Ascending aorta (tissue), 2 donors: ENCODE data around the gene PRKRA. TPM values are rescaled to one million over a fixed set of nuclear protein-coding genes. Genes with fewer than 3 reads are reported as not detected.
"Not testable (repeated sequence)": the region's sequence is repeated elsewhere in the genome, so short reads cannot be mapped to it uniquely, and the experiment has no call there.

Source experiments
- DNase-seq, 2 donors: peaks; one replicate each; pipeline ENCODE4 v3.0.0-alpha.2; 2019; ENCODE audit warnings: low spot score in 2 of 2
- H3K27ac ChIP-seq, 2 donors: fragments of 200-600 bp; sonication (generic); one replicate each; pipeline ENCODE4 v1.5.1; 2016 to 2017; ENCODE audit warnings: mild to moderate bottlenecking in 1 of 2
- H3K27me3 ChIP-seq: fragments of 200-600 bp; sonication (generic); one replicate; pipeline ENCODE4 v1.5.1; 2017
- H3K36me3 ChIP-seq, 2 donors: fragments of 200-600 bp; sonication (generic); one replicate each; pipeline ENCODE4 v1.5.1; 2016
- H3K4me1 ChIP-seq, 2 donors: fragments of 200-600 bp; sonication (generic); one replicate each; pipeline ENCODE4 v1.5.1; 2016 to 2017; ENCODE audit warnings: mild to moderate bottlenecking in 1 of 2
- H3K4me3 ChIP-seq, 2 donors: fragments of 200-600 bp; sonication (generic); one replicate each; pipeline ENCODE4 v1.5.1; 2016 to 2017; ENCODE audit warnings: mild to moderate bottlenecking in 1 of 2
- H3K9me3 ChIP-seq, 2 donors: fragments of 200-600 bp; sonication (generic); one replicate each; pipeline ENCODE4 v1.5.1; 2016
- intact Hi-C: fragments of 100-400 bp; cut with DNase I; formaldehyde crosslinking; loops from one replicate; pipeline ENCODE4 v1.15.1; 2023
- total RNA-seq: library from RNA; depleted of rRNA; stranded (reverse); fragments of >200 nt; gene quantifications from one replicate; pipeline ENCODE4 v1.1.0, GENCODE V29; 2016
- TF ChIP-seq, protein P1 (sequence below), 3 experiments: fragments of 200-600 bp in 2 of 3; fragments of 450-650 bp in 1 of 3; sonication (generic) in 2 of 3; IDR thresholded peaks; one replicate each; pipeline ENCODE4 v1.5.1; 2016 to 2019; ENCODE audit warnings: antibody characterized with exemption in 3 of 3, mild to moderate bottlenecking in 1 of 3, moderate library complexity in 1 of 3

PRKRA gene
- total RNA-seq, 1 donor from 2014 or later = 75.5 TPM

- Histone ChIP-seq H3K27ac (peak overlapping the region; percentile 96 to 97), H3K27me3 (no peaks in the 10 kb centered on the region), H3K36me3 (no peaks in the 10 kb centered on the region), H3K4me1 (no peaks in the 10 kb centered on the region), H3K9me3 (no peaks in the 10 kb centered on the region), H3K4me3 (peak overlapping the region; percentile 79)
- intact Hi-C loops = loop anchor here (1.0 to 5.0 kb wide), 6 partner anchors 16 to 301 kb away; partner anchors contain the start of genes OSBPL6, PJVK, PLEKHA3 and PRKRA
- TF ChIP-seq, protein P1, sequence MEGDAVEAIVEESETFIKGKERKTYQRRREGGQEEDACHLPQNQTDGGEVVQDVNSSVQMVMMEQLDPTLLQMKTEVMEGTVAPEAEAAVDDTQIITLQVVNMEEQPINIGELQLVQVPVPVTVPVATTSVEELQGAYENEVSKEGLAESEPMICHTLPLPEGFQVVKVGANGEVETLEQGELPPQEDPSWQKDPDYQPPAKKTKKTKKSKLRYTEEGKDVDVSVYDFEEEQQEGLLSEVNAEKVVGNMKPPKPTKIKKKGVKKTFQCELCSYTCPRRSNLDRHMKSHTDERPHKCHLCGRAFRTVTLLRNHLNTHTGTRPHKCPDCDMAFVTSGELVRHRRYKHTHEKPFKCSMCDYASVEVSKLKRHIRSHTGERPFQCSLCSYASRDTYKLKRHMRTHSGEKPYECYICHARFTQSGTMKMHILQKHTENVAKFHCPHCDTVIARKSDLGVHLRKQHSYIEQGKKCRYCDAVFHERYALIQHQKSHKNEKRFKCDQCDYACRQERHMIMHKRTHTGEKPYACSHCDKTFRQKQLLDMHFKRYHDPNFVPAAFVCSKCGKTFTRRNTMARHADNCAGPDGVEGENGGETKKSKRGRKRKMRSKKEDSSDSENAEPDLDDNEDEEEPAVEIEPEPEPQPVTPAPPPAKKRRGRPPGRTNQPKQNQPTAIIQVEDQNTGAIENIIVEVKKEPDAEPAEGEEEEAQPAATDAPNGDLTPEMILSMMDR (IDR thresholded peaks at IDR 0.05) = no peak
- peak; percentile 31 to 89 for DNase-seq
These were observed 37.3 kb downstream of the PRKRA start for GRCh38 chr2:178413472-178414265.

GRCh38 chr2:178412453-178412852 is 38.5 kb downstream of the PRKRA start:
- intact Hi-C loops = loop anchor here (5.0 kb wide), 2 partner anchors 280 to 300 kb away; partner anchors contain the start of gene RBM45
- H3K27ac ChIP-seq, DNase-seq, H3K27me3 ChIP-seq, H3K9me3 ChIP-seq, H3K4me3 ChIP-seq, H3K36me3 ChIP-seq, H3K4me1 ChIP-seq: not testable (repeated sequence)

DNA sequence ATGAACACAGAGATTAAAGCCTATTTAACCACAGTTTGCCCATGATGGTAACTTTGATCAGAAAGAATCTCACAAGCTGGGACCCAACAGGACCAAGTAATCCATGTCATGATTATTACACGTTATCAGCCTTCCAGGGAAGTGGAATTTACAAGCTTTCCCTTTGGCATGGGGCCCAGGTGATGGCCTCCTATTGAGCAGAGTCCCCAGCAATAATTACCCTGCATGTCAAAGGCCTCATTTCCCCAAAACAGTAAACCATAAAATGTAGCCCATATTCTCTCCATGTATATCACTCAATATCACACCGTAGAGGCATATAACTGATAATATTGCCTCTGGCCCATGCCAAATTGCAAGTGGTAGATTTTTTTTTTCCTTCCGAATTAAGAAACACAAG is 38.9 kb downstream of the PRKRA start:
- no peaks in the 10 kb centered on the region for H3K4me1 ChIP-seq
- no peaks in the 10 kb centered on the region for H3K27me3 ChIP-seq
- H3K9me3 ChIP-seq = no peaks in the 10 kb centered on the region
- TF ChIP-seq, protein P1 (IDR thresholded peaks at IDR 0.05) = no peak
- no peaks in the 10 kb centered on the region for H3K36me3 ChIP-seq
- no peak overlapping the region for H3K27ac ChIP-seq
- DNase-seq = no peak
- H3K4me3 ChIP-seq = no peak overlapping the region
- intact Hi-C loops = loop anchor here (5.0 kb wide), 2 partner anchors 280 to 300 kb away; partner anchors contain the start of gene RBM45

DNA sequence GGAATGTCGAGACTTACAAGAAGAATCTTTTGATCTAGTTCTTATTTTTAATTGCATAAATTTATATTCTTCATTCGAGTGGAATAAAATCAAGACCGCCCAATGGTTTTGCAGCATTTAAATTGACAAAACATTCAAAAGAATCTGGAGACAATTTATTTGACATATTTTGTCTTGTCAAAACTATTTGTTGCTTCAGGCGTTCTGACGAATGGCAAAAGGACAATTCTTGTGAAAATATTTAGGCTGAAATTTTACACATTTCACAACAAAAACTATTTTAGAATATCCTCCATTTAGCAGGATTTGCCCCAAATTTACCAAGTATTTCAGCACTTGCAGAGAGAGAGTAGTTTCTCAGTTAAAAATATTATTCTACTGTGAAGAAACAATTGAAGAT is 41.7 kb downstream of the PRKRA start:
- intact Hi-C loops = no loop called here
- no peaks in the 10 kb centered on the region for H3K36me3 ChIP-seq
- no peak for DNase-seq
- no peaks in the 10 kb centered on the region for H3K9me3 ChIP-seq
- H3K27ac ChIP-seq = no peak overlapping the region
- H3K27me3 ChIP-seq = no peaks in the 10 kb centered on the region
- H3K4me1 ChIP-seq = no peaks in the 10 kb centered on the region
- no peak overlapping the region for H3K4me3 ChIP-seq
- TF ChIP-seq, protein P1 (IDR thresholded peaks at IDR 0.05) = no peak

GRCh38 chr2:178404368-178404767 is 46.6 kb downstream of the PRKRA start:
- TF ChIP-seq, protein P1 (IDR thresholded peaks at IDR 0.05) = no peak
- no peak overlapping the region for H3K4me3 ChIP-seq
- intact Hi-C loops = no loop called here

DNA sequence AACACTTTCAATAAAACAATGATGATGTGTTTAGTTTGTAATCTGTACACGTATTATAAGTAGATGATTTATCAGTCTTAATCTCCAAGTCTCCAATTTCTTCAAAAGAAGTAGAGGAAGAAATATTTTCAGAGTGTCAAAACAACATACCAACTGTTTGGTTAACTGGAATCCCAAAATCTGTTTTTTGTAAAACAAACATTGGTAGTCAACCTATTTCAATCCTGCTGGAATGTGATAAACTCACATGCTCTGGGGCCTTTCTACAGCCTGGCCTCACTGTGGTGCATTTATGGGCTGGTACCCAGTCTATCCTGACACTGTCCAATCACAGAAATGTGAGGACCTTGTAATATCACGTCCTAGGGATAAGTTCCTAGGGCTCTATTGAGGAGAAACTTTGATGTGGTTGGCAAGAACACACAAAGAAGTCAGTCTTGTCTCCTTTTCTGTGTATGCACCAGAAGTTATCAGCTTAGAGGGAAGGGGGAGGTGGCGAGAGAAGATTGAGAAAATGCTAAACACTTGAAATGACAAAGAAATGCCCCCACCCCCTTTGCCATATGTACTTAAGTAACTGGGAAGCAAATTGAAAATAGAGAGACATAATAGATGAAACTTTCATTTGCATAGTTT is 47.2 kb downstream of the PRKRA start:
- Histone ChIP-seq H3K36me3 (no peaks in the 10 kb centered on the region), H3K4me1 (no peaks in the 10 kb centered on the region), H3K27ac (no peak overlapping the region), H3K9me3 (no peaks in the 10 kb centered on the region), H3K4me3 (no peak overlapping the region), H3K27me3 (no peaks in the 10 kb centered on the region)
- no peak for DNase-seq
- intact Hi-C loops = no loop called here
- TF ChIP-seq, protein P1 (IDR thresholded peaks at IDR 0.05) = no peak

More at GRCh38 chr2:178404368-178404767, 46.6 kb downstream of the PRKRA start:
- H3K36me3 ChIP-seq = no peaks in the 10 kb centered on the region
- no peaks in the 10 kb centered on the region for H3K27me3 ChIP-seq
- H3K4me1 ChIP-seq = no peaks in the 10 kb centered on the region
- no peak for DNase-seq
- H3K9me3 ChIP-seq = no peaks in the 10 kb centered on the region
- H3K27ac ChIP-seq = no peak overlapping the region
